HG02884 (cell line): ENCODE measurements around the gene ADAMTS20.
"Not testable (repeated sequence)": the region's sequence is repeated elsewhere in the genome, so short reads cannot be mapped to it uniquely, and the experiment has no call there.

Source experiments
- ATAC-seq: cut with Tn5 transposase; IDR thresholded peaks from one replicate; pipeline ENCODE4 v1.9.1; 2021; ENCODE audit warnings: mild to moderate bottlenecking, moderate library complexity; ENCODE audit not compliant: unreplicated experiment

ADAMTS20 gene, protein sequence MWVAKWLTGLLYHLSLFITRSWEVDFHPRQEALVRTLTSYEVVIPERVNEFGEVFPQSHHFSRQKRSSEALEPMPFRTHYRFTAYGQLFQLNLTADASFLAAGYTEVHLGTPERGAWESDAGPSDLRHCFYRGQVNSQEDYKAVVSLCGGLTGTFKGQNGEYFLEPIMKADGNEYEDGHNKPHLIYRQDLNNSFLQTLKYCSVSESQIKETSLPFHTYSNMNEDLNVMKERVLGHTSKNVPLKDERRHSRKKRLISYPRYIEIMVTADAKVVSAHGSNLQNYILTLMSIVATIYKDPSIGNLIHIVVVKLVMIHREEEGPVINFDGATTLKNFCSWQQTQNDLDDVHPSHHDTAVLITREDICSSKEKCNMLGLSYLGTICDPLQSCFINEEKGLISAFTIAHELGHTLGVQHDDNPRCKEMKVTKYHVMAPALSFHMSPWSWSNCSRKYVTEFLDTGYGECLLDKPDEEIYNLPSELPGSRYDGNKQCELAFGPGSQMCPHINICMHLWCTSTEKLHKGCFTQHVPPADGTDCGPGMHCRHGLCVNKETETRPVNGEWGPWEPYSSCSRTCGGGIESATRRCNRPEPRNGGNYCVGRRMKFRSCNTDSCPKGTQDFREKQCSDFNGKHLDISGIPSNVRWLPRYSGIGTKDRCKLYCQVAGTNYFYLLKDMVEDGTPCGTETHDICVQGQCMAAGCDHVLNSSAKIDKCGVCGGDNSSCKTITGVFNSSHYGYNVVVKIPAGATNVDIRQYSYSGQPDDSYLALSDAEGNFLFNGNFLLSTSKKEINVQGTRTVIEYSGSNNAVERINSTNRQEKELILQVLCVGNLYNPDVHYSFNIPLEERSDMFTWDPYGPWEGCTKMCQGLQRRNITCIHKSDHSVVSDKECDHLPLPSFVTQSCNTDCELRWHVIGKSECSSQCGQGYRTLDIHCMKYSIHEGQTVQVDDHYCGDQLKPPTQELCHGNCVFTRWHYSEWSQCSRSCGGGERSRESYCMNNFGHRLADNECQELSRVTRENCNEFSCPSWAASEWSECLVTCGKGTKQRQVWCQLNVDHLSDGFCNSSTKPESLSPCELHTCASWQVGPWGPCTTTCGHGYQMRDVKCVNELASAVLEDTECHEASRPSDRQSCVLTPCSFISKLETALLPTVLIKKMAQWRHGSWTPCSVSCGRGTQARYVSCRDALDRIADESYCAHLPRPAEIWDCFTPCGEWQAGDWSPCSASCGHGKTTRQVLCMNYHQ (N-terminal part only)

DNA sequence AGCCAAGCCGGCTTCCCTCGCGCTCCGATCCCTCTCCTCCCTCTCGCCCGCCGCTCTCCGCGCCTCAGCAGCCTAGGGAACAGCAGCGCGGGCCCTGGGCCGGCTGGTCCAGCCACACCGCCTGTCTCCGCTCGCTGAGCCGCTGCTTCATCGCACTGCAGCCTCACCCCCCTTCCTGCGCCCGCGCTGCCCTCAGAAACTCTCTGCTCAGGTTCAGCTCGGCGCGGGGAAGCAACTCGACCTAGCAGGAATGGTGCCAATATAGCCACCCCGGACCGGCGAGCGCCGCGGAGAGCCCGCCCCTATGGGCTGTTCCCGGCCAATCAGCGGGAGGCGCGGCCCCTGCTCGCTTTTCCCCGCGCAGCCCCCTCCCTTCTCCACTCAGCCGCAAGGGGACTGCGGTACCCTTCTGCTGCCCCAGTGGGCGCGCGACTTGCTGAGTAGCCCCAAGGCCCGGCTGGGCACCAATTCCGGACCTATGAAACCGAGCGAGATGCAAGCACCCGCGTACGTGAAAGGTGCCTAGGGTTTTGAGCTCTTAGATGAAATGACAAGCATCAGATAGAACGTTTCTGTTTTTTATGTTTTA, at the start of gene ADAMTS20:
Gene ADAMTS20 (minus strand): TSS at position 233 of the 589 bp plus-strand sequence. CDS start 282 bp downstream, outside the sequence.
- ATAC-seq, result no peak

DNA sequence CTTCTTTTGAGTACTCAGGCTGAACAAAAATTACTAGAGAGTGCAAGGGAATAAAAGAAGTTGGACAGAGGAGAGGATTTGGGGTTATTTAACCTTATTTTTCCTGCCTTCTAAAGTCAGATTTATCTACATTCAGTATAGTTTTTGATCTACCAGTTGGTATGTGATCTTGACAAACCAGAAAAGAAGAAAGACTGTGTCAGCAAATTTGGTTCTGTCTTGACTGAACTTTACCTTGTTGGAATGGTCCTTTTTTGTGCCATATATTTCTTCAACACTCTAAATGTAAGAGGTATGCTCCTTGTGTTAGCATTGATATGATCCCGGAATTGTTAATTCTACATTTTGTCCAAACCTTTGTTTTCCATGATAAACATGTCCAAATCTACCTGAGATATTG, 47.7 kb upstream of the ADAMTS20 start:
- no peak for ATAC-seq

DNA sequence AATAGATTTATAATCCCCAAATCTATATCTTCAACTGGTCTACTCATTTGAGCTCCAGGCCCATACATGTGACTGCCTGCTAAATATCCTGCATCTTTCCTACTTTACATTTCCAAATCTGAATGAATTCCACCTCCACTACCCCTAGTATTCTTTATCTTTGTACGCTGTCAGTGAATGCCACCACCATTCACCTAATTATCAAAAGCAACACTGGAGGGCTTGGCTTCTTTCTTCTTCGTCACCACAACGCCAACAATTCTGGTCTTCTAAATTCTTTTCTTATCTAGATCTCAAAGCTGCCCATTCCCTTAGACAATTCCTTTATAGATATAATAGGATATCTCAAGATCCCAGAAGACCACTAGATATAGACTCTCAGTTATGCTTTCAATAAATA, 47.1 kb upstream of the ADAMTS20 start:
- ATAC-seq, result no peak

DNA sequence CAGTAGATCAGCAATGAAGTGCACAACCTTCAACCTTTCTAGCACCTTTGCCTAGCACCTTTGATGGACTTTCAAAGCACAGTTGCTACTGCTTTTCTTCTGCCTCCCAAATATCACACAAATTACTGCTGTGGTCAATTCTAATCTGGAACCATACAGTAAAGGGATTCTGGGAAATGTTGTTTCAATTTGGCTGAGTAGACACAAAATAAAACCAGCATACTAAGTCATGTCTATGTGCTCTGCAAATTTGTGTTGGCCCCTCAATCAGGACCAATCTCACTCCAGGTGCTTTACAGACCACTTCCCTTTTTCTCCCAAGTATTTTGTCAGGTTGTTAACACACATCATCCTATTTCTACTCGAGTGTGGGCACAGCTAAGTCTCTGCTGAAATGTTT, 38.3 kb upstream of the ADAMTS20 start:
- ATAC-seq, result no peak

DNA sequence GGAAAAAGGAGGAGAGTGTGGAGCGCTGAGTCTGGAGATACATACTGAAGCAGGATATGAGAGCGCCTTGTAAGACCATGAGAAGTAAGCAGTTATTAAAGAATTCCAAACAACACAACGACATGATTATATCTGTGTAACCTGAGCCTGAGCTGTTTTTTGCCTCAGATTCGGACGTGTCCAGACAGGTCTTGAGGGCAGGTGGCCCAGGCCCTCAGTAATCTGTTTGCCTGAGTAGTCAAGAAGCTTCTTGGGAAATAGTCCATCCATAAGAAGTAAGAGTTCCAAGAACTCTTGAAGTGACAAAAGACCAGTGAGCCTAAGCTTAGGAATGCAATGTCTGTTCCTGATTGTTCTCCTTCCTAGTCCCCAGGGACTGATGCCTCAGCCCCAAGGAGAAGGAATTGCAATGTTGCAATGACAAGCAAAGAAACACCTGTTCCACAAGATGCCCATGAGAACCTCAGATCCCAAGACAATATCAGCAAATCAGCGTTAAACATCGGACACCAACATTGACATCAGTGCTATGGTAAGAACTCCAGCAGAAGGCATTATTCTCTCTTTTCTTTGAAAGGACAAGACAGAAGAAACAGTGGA, 34.7 kb upstream of the ADAMTS20 start:
- no peak for ATAC-seq

DNA sequence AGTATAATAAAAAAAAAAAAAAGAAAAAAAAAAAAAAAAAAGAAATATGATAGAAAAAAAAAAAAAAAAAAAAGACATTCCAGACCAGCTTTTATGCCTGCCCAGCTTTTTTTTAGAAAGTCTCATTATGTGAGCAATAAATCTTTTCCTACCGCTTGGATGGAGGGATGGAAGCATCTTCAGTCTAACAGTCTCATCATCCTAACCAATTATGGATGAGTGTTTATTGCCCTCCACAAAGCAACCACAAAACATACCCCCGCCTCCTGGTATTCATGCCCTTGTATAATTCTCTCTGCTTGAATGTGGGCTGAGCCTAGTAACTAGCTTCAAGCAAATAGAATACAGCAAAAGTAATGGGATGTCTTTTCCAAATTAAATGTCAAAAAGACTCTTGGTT, 33.7 kb upstream of the ADAMTS20 start:
- ATAC-seq, result no peak

DNA sequence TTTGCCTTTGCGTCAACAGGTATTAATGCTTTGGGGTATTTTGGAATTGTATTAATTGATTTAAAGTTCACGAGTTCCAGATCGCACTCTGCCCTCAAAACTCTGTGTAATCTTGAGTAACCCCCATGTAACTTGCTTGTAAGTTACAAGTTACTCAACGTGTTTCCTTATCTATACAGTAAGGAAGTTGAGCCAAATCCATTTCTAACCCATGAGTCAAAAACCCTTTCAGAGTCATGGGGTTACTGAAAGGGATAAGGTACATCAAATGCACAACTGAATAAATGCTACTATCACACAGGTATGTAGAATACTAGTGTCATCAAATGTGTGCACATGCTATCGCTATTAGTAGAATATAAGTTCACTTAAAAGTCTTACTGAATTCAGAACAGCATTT, 28.6 kb upstream of the ADAMTS20 start:
- no peak for ATAC-seq

DNA sequence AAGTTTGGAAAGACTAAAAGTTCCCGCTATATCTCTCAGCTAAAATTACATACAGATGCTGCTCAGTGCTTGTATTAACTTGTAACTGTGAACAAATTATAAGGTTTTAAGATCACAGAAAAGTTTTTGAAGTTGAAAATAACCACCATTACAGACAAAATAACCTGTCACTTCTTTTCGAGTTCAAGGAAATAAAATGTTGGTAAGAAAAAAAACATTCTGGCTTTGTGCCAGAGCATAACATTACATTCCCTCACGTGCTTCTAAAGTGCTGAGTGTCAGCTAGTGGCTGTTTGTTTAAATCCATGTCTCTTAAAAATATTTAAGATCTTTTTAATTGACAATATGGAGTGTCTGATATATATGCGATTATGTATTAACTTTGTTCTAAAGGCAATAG, 27.2 kb upstream of the ADAMTS20 start:
- ATAC-seq, result no peak

DNA sequence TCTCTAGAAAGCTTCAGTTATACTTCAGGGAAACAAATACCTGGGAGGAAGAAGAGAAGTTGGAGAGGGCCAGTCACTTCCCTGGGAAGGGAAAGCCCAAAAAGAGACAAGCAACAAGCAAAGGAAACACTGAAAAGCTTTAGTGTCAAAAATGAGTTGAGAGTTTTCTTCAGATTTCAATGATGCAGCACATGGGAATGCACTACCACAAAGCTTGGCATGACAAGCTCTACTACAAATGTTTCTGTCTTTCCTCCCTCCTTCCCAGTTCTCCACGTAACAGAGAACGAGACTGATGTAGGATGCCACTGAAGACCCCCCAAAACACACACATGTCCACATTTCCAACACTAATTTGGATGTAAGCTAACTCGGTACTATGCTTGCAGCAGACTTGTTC, 26.8 kb upstream of the ADAMTS20 start:
- ATAC-seq, result no peak

DNA sequence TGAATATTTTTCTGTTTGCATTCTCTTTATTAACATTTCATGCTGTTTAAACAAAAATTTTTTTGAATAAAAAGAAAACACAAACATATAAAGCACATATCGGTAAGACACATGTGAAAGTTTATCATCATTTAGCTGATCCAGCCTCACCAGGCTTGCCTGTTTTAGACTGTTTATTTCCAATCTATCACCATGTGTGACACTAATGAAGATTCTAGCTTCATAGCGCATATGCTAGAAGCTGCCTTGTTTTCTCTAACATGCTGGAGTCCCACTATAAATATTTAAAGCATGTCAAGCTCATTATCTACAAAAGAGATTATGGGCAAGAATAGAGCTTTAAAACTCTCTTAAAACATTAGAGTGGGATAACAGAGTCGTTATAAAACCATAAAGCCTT, 25.4 kb upstream of the ADAMTS20 start:
- no peak for ATAC-seq

DNA sequence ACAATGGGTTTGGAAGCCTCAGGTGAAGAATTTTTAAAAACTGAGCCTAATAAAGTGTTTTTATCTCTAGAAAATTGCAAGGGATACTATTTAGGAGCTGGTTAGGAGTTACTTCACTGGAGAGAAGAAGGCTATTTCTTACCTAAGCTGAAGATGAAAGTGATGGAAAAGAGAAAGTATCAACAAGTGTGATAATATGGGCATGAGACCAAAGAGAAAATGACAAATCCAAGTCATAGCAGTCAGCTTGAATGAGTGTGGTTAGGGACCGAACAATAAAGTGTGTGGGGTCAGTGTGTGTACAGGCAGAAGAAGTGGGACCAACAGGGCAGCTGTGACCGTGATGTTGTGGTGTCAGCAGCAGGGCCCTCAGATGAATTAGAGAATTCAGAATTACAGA, 24.2 kb upstream of the ADAMTS20 start:
- no peak for ATAC-seq

DNA sequence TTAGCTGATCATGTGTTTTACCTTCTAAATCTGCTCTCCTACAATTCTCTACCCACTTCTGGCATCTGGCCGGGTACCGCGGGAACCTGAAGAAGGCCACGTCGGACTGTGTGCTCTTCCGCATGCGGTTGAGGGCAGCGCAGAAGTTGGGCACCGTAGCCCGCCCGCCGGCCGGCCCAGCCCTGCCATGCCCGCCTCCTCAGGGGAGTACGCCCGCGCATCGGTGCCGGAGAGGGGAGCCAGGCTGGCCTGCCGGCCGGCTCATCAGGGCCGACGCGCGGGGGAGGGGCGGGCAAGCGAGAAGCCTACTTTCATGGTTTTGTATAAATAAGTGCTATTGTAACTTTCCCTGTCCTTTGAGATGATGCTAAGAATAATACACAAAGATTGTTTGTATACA, 19.9 kb upstream of the ADAMTS20 start:
- ATAC-seq, result no peak

DNA sequence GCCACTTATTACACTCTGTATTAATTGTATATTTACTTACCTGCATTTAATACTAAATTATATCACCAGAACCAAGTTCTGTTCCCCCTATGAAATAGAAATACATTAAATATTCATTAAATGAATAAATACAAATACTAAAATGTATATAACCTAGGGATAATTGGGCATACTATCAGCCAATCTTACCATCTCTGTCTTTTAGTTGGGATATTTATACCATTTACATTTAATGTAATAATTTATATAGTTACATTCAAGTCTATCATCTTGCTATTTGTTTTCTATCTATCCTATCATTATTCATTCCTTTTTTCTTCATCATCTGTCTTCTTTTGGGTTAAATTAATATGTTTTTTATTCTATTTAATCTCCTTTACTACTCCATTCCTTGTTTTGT, 4.1 kb upstream of the ADAMTS20 start:
- no peak for ATAC-seq

DNA sequence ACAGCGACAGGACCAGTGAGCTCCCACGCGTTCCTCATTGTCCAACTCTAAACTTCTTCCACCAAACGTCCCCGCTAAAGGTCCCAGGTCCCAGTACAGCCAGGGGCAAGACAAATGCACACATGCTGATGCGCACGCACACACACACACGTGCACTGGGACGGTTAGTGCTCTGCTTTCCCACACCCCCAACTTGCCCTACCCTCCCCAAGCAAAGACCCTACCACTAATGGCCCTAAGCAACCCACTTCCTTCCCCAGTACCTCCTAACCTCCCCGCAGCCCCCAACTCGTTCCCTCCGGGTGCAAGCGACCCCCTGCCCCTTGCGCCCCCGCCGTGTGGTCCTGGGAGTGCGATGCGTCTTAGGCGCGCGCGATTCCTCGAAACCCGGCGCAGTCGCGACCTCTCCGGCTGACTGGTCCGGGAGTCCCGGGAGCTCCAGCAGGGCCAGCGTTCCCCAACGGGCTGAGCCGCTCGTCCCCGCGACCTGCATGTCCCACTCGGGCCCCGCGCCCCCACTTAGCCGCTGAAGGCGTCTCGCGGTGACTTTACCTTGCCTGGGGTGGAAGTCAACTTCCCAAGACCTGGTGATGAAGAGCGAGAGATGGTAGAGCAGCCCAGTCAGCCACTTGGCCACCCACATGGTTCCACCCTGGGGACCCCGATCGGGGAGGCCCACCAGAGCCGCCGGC, 578 bp downstream of the ADAMTS20 start:
- no peak for ATAC-seq

DNA sequence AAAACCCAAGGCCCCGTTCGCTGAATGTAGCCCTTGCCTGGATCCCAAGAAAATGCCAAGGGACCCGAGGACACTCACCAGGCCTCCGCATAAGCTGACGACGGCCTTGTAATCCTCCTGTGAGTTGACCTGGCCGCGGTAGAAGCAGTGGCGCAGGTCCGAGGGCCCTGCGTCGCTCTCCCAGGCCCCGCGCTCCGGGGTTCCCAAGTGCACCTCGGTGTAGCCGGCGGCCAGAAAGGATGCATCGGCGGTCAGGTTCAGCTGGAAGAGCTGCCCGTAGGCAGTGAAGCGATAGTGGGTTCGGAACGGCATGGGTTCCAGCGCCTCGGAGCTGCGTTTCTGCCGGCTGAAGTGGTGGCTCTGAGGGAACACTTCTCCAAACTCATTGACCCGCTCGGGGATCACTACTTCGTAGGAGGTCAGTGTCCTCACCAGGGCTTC, 1.2 kb downstream of the ADAMTS20 start:
- ATAC-seq, result no peak

DNA sequence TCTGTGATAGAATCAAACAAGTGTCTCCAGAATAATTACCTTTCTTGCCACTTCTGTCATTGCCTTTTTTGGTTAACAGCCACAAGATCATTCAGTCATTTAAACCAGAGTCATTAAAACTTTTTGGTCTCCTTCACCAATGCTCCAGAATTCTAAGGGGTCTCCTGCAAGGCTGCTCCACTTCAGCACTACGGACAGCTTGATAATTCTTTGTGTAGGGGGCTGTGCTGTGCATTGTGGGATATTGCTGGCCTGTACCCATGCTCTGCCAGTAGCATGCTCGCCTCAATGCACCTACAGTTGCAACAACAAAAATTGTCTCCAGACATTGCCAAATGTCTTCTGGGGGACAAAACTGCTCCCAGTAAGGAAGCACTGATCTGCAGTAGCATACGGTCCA, 7.3 kb downstream of the ADAMTS20 start:
- no peak for ATAC-seq

DNA sequence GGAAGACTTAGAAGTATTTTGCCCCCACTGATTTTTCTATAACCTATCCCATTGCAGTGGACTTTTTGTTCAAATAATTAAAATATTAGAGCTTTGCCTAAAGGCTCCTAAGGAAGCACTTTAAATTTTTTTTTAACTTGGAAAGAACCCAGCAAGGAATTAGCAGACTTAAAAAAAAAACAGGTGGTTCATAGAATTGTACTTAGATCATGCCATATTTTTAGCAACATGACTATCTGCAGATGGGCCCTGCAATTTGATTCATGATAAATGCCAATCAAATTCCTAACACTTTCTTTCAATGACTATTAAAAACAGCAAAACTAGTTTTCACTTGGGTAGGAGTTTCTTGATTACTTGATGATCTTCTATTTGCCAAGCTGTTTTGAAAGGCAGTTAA, 11.5 kb downstream of the ADAMTS20 start:
- ATAC-seq, result no peak

DNA sequence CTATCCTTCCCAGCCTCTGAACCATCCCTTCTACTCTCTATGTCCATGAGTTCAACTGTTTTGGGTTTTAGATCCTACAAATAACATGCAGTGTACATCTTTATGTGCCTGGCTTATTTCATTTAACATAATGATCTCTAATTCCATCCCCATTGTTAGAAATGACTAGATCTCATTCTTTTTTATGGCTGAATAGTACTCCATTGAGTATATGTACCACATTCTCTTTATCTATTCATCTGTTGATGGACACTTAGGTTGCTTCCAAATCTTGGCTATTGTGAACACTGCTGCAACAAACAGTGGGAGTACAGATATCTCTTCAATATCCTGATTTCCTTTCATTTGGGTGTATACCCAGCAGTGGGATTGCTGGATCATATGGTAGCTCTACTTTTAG, 14.3 kb downstream of the ADAMTS20 start:
- ATAC-seq, result not testable (repeated sequence)

DNA sequence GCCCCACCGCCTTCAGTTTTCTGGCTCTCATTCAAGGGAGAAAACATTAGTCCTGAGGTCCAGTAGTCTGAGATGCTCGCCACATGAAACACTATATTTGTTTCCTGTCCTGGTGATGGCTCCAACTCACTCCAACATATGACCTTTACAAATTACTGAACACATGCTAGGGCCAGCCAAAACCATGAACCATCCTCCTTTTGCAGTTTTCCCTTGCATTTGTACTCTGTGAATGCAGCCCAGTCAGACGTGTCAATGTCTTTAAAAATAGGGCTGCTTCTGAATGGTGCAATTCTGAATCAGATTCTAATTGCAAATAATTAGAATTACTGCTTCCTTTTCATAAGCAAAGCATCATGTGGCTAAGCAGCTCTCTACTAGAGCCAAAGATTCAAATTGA, 36.0 kb downstream of the ADAMTS20 start:
- ATAC-seq, result no peak

DNA sequence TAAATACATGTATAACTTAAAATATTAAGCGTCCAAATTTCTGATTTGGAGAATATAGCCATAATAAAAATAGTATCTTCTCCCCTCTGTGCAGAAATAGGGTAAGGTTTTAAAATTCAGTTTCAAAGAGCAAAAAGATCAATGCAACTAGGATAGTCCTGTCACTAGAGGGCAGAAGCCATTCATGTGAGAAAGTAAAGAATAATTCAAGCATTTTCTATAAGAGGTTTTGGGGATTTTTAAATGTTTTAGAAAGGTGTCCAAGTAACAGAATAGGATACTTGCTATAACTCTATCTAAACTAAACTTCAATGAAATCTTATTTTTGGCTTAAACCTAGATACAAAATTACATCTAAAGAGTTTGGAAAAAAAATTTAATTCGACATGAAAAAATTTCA, 50.3 kb downstream of the ADAMTS20 start:
- no peak for ATAC-seq
